Lung (tissue), 12 donors: ENCODE results near the gene GDE1. TPM values are rescaled to one million over a fixed set of nuclear protein-coding genes. Genes with fewer than 3 reads are reported as not detected.

Experiments
- ATAC-seq: fragments of 200-7000 bp; cut with Tn5 transposase; one replicate; pipeline ENCODE4 v1.9.1; 2020; ENCODE audit warnings: moderate number of reproducible peaks; ENCODE audit not compliant: insufficient read depth, low FRiP score
- DNase-seq, 3 donors: peaks; one replicate each; pipeline ENCODE4 v3.0.0-alpha.2; 2013 to 2017
- H3K27ac ChIP-seq, 2 donors: one replicate each; pipeline ENCODE4 v1.5.1; 2013; ENCODE audit warnings: mild to moderate bottlenecking in 2 of 2, moderate library complexity in 2 of 2, control low read depth in 1 of 2, inconsistent platforms in 1 of 2, low read depth in 1 of 2, low read length in 1 of 2
- H3K27me3 ChIP-seq, 3 donors: one replicate each; pipeline ENCODE4 v1.5.1; 2013; ENCODE audit warnings: low read length in 2 of 3; ENCODE audit not compliant: control insufficient read depth in 3 of 3, insufficient read depth in 3 of 3
- H3K36me3 ChIP-seq, 4 donors: one replicate each; pipeline ENCODE4 v1.5.1; 2013; ENCODE audit warnings: low read length in 4 of 4, mild to moderate bottlenecking in 1 of 4, moderate library complexity in 1 of 4; ENCODE audit not compliant: control insufficient read depth in 4 of 4, insufficient read depth in 4 of 4
- H3K4me1 ChIP-seq, 5 donors: one replicate each; pipeline ENCODE4 v1.5.1; 2013; ENCODE audit warnings: low read length in 5 of 5, mild to moderate bottlenecking in 2 of 5, moderate library complexity in 1 of 5; ENCODE audit not compliant: control insufficient read depth in 5 of 5, insufficient read depth in 5 of 5
- H3K4me3 ChIP-seq: one replicate; pipeline ENCODE4 v1.5.1; 2013; ENCODE audit warnings: mild to moderate bottlenecking, control low read depth, moderate library complexity
- H3K9ac ChIP-seq, 2 donors: one replicate each; pipeline ENCODE4 v1.5.1; 2013; ENCODE audit warnings: low read length in 2 of 2, control low read depth in 1 of 2; ENCODE audit not compliant: insufficient read depth in 1 of 2
- H3K9me3 ChIP-seq, 4 donors: one replicate each; pipeline ENCODE4 v1.5.1; 2013; ENCODE audit warnings: low read length in 3 of 4, mild to moderate bottlenecking in 1 of 4, moderate library complexity in 1 of 4; ENCODE audit not compliant: control insufficient read depth in 4 of 4, insufficient read depth in 3 of 4
- CTCF ChIP-seq: IDR thresholded peaks from 2 replicates; pipeline ENCODE4 v1.5.1; 2012; ENCODE audit warnings: mild to moderate bottlenecking; ENCODE audit errors: control extremely low read depth, extremely low read depth
- WGBS, 2 donors: extraction: QIAGEN DNeasy Blood & Tissue Kit; methylation state at CpG; one replicate each; pipeline ENCODE4 v1.1.7; 2013; 5-methylcytosine and 5-hydroxymethylcytosine counted together
- polyA plus RNA-seq, 2 donors: library from polyadenylated mRNA; stranded (reverse); fragments of 200-250 nt; gene quantifications; one replicate each; pipeline ENCODE4 v1.2.1, GENCODE V29; 2013
- total RNA-seq, 2 donors: library from RNA; depleted of rRNA in 1 of 2; stranded (reverse); fragments of >200 nt in 1 of 2; gene quantifications; one replicate each; pipeline ENCODE4 v1.2.1, GENCODE V29; 2014 to 2021
- donor health status: control.
- donor health status: control.
- donor health status: Bipolar disorder and iron deficiency.
- donor health status: healthy.
- donor health status: DM: yes; HTN: yes; CAD: no.

GDE1 gene
- total and polyA plus RNA-seq, 4 donors: 38.7 to 74.9 (median 61.4) TPM

GRCh38 chr16:19502395-19503131 is 19.3 kb downstream of the GDE1 start:
- WGBS, 2 donors: 92 to 97% methylated on average over 3 of the region's 3 CpGs
- H3K4me1 ChIP-seq: no peaks in the 10 kb centered on the region
- peaks cover 15 to 35% (median 27%) of the 10 kb centered on the region in 4 donors for H3K36me3 ChIP-seq
- no peaks in the 10 kb centered on the region for H3K27me3 ChIP-seq
- no peak overlapping the region for H3K4me3 ChIP-seq
- TF ChIP-seq CTCF: peak; percentile 26
- peak; percentile 77 to 86 (median 80) for DNase-seq
- peak; percentile 63 for ATAC-seq
- no peaks in the 10 kb centered on the region for H3K9me3 ChIP-seq
- no peak overlapping the region for H3K9ac ChIP-seq
- no peak overlapping the region for H3K27ac ChIP-seq

GRCh38 chr16:19499481-19499880 is 22.4 kb downstream of the GDE1 start:
- no peaks in the 10 kb centered on the region for H3K4me1 ChIP-seq
- WGBS, 2 donors: 71 to 93% methylated on average over 3 of the region's 3 CpGs
- H3K4me3 ChIP-seq: no peak overlapping the region
- no peak overlapping the region for H3K27ac ChIP-seq
- no peaks in the 10 kb centered on the region for H3K9me3 ChIP-seq
- no peak for DNase-seq
- peaks cover 15 to 28% (median 21%) of the 10 kb centered on the region in 4 donors for H3K36me3 ChIP-seq
- no peaks in the 10 kb centered on the region for H3K27me3 ChIP-seq
- no peak for TF ChIP-seq CTCF
- ATAC-seq: no peak
- no peak overlapping the region for H3K9ac ChIP-seq

- Histone ChIP-seq H3K27ac (no peak overlapping the region), H3K36me3 (peaks cover 13 to 31% (median 19%) of the 10 kb centered on the region in 4 donors), H3K4me1 (no peaks in the 10 kb centered on the region), H3K27me3 (no peaks in the 10 kb centered on the region), H3K9ac (no peak overlapping the region), H3K9me3 (no peaks in the 10 kb centered on the region), H3K4me3 (no peak overlapping the region)
- DNase-seq (no peak), ATAC-seq (no peak)
- WGBS, 2 donors: 79 to 83% methylated on average over 5 of the region's 5 CpGs
- TF ChIP-seq CTCF: no peak
These were observed 22.9 kb downstream of the GDE1 start for GRCh38 chr16:19499006-19499405.
